Uterus (tissue), 2 donors: ENCODE data around the gene ZDBF2.
"Not testable (repeated sequence)": the region's sequence is repeated elsewhere in the genome, so short reads cannot be mapped to it uniquely, and the experiment has no call there.

ENCODE experiments used
- CTCF ChIP-seq, 4 experiments: fragments of 200-600 bp in 2 of 4; fragments of 450-650 bp in 2 of 4; sonication (generic) in 2 of 4; IDR thresholded peaks; one replicate each; pipeline ENCODE4 v1.5.1; 2016 to 2019; ENCODE audit warnings: antibody characterized with exemption in 4 of 4, mild to moderate bottlenecking in 2 of 4, moderate library complexity in 1 of 4
- POLR2A ChIP-seq, 2 donors: fragments of 450-650 bp; IDR thresholded peaks; one replicate each; pipeline ENCODE4 v1.6.1; 2016; ENCODE audit warnings: antibody characterized with exemption in 2 of 2, mild to moderate bottlenecking in 1 of 2, moderate library complexity in 1 of 2

DNA sequence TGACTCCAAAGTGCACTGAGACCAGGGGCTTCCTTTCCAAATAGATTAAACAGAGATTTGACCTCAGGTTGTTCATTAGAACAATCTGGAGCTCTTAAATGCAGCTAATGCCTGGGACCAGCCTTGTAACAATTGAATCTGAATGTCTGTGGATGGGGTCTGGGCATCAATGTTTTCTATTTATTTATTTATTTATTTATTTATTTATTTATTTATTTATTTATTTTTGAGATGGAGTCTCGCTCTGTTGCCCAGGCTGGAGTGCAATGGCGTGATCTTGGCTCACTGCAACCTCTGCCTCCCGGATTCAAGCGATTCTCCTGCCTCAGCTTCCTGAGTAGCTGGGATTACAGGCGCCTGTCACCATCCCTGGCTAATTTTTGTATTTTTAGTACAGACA, 86.4 kb downstream of the ZDBF2 start:
- TF ChIP-seq CTCF, POLR2A (IDR thresholded peaks at IDR 0.05): not testable (repeated sequence)
